NCI-H446 (cell line): ENCODE data around the gene PROM2.
"Not testable (repeated sequence)": the region's sequence is repeated elsewhere in the genome, so short reads cannot be mapped to it uniquely, and the experiment has no call there.

ENCODE experiments used
- DNase-seq, 2 experiments: peaks; one replicate each; lab custom pipeline; 2025; lab: John Stamatoyannopoulos, UW

PROM2 gene

DNA sequence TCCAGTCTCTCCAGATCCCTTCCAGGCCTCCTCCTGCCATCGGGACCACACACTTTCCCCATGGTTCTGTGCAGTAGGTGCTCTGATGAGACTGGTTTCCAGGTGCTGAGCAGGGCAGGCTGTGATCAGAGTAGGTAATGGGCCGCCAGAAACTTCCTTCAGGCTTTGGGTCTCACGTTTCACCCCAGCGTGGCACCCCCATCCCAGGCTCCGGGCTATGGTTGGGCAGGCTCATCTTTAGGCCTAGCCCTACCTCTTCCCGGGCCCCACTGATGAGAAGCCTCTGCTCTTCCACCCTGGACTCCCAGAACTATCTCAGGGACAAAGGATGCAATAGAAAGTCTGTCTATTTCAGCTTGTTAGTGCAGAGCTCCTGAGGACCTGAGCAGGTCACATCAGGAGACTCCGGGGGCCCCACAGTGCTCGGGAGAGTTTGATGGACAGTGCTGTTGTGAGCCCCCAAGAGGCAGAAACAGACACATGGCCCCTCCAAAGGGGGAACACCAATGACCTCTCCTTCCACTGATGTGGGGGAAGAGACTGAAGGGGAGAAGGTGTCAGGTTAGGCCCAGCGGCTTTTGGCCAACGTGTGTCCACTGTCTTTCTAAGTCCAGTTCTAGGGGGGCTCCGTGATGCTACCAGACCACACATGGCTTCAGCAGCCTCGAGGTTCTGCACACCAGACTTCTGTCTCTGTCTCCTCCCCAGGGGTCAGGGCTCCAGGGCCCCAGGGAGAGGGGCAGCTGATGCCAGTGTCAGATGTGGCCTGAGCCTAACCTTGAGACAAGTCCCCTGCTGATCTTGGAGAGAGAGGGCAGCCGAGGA lies 5.8 kb upstream of the PROM2 start:
- DNase-seq: no peak

DNA sequence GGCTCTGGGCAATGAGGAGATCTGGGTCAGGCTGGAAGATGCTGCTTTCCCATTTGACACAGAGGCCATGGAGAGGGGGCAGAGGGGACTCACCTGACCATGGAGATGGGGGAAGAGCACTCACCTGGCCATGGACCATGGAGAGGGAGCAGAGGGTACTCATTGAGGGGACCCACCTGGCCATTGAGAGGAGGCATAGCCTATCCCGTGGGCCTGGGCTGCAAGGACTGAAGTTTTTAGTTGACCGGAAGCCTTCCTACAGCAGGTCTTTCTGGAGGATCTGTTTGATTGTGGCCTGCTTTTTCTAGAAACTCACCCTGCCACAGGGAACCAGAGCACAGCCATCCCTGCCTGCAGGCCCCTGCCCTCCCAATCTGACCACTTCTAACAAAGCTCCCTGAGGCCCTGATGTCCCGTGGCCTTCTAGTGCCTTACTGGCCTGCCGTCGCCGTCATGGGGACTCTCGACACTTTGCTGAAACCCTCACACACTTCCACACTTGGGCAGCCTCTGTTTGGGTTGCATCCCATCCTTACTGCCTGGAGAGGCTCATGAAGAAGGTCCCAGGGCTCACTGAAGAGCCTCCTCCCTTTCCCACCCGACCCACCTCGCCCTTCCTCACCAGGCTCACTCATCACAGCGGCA lies 5.1 kb upstream of the PROM2 start:
- no peak for DNase-seq

DNA sequence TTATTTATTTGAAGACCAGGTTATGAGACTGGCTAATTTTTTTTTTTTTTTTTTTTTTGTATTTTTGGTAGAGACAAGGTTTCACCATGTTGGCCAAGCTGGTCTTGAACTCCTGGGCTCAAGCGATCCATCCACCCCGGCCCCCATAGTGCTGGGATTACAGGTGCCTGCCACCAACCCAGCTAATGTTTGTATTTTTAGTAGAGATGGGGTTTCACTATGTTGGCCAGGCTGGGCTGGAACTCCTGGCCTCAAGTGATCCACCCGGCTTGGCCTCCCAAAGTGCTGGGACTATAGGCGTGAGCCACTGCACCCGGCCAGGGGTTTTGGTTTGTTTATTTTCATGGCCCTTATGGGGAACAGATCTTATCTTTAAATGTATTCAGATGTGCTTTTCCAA lies 4.5 kb upstream of the PROM2 start:
- not testable (repeated sequence) for DNase-seq

GRCh38 chr2:95270541-95271081 lies 3.6 kb upstream of the PROM2 start:
- DNase-seq: no peak

GRCh38 chr2:95271381-95271971 lies 2.8 kb upstream of the PROM2 start:
- no peak for DNase-seq

- no peak for DNase-seq
These were observed 1.9 kb upstream of the PROM2 start for GRCh38 chr2:95272299-95272751.

- DNase-seq: no peak
These were observed 1.5 kb upstream of the PROM2 start for GRCh38 chr2:95272781-95273180.

DNA sequence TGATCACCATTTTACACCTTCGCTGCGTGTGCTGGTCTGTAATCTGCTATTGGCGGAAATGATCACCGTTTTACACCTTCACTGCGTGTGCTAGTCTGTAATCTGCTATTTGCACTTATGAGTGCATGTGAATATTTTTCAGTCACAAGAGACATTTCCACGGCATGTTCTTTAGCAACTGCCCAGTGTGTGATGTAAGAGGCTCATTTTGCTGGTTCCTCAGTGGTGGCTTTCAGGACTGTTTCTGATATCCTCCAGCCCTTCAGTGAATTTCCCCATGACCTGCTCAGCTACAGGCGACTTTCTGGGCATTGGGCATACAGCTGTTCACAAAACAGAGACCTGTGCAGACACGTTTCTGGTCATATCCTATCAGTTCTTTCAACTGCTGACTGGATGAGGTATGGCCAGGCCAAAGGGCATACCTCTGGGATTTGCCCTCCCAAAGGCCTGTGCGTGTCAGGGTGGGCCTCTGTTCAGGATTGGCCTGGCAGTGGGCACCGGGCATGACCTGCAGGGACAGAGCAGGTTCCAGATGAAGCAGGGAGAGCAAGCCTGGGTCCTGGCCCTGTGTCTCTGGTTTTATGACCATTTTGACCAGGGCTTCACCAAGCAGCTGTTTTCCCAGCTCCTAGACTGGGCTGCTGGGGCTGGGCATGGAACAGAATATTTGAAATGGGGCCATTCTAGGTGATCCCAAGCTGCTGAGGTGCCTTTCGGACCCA lies 521 bp upstream of the PROM2 start:
- no peak for DNase-seq

DNA sequence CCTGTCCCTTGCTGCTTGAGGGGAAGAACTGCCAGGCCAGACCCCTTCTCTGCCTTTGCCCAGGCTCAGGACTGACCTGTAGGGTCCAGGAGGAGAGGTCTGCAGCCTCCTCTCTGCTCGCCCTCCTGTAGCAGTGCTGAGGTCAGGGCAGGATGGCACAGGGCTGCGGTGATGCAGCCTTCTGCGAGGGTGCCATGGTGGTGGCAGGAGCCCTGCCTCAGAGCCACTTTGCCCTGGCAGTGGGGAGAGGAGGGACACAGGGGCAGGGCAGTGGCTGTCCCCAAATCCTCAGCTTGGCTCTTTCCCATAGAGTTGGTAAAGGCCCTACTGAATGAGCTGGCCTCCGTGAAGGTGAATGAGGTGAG lies 884 bp downstream of the PROM2 start:
- DNase-seq: no peak

DNA sequence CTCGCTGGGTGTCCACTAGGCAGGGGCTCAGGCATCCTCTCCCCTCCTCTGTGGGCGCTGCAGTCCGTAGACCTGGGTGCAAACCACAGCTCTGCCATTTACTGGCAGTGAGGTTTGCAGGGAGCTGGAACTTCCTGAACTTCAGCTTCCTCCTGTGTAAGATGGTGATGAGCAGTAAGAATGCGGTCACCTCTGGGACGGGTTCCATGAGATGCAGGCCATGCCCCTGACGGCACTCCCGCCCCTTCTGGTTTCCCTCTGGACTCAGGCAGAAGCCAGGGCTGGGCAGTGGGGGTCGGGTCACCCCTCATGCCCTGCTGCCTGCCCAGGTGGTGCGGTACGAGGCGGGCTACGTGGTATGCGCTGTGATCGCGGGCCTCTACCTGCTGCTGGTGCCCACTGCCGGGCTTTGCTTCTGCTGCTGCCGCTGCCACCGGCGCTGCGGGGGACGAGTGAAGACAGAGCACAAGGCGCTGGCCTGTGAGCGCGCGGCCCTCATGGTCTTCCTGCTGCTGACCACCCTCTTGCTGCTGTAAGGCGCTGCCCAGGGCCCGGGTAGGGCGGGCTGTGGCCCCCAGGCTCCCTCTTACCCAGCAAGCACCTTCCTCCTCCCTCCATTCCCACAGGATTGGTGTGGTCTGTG lies 1.5 kb downstream of the PROM2 start:
- DNase-seq: no peak

- no peak for DNase-seq
These were observed 2.1 kb downstream of the PROM2 start for GRCh38 chr2:95276244-95276887.

GRCh38 chr2:95276888-95277245 lies 2.6 kb downstream of the PROM2 start:
- no peak for DNase-seq

GRCh38 chr2:95277246-95277906 lies 3.1 kb downstream of the PROM2 start:
- DNase-seq: no peak

GRCh38 chr2:95278051-95278471 lies 3.8 kb downstream of the PROM2 start:
- DNase-seq: no peak

DNA sequence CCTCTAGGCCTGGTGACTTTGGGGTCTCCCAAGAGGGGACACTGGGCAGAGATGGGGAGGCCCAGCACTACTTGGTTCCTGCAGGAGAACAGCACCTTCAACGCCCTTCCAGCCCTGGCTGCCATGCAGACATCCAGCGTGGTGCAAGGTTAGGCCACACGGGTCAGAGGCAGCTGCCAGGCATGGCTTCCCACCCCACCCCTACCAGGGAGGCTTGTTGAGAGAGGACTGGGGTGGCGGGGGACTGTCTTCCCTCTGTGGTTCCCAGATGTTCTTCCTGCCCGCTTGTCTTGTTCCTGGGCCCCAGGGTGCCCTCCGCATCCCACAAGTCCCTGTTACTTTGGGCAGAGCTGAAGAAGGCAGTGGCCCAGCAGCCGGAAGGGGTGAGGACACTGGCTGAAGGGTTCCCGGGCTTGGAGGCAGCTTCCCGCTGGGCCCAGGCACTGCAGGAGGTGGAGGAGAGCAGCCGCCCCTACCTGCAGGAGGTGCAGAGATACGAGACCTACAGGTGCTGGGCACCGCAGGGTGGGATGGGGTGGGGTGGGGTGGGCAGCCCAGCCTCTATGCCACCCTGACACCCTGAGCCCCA lies 4.5 kb downstream of the PROM2 start:
- DNase-seq: no peak

DNA sequence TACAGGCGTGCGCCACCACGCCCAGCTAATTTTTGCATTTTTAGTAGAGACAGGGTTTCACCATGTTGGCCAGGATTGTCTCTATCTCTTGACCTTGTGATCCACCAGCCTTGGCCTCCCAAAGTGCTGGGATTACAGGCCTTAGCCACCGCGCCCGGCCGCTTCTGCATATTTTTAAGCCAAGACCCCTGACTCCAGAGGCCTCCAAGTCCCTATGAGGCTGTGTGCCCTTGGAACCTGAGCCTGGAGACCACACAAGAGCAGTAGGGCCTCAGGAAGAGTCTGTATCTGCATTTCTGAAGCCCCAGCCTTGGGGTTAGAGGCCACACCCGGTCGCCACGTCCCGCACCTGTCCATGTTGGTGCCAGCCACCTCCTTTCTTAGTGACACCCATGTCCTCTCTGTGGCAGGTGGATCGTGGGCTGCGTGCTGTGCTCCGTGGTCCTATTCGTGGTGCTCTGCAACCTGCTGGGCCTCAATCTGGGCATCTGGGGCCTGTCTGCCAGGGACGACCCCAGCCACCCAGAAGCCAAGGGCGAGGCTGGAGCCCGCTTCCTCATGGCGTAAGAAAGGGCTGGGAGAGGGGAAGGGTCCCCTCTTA lies 5.3 kb downstream of the PROM2 start:
- DNase-seq: no peak

DNA sequence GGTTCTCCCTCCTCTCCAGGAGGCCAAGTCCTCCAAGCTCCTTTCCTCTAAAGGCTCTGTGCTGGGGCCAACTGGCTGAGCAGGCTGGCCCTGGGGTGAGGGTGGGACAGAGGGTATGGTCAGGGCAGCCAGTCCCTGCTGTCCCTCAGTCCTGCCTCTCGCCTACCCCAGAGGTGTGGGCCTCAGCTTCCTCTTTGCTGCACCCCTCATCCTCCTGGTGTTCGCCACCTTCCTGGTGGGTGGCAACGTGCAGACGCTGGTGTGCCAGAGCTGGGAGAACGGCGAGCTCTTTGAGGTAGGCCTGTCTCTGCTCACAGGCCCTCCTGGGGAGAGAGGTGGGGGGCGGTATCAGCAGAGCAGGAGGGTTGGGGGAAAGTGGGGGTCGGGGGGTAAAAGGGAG lies 6.8 kb downstream of the PROM2 start:
- DNase-seq: no peak

- no peak for DNase-seq
These were observed 7.5 kb downstream of the PROM2 start for GRCh38 chr2:95281786-95282185.

GRCh38 chr2:95282458-95282857 lies 8.2 kb downstream of the PROM2 start:
- no peak for DNase-seq

GRCh38 chr2:95283562-95283961 lies 9.3 kb downstream of the PROM2 start:
- DNase-seq: no peak
